Right lobe of liver (tissue), 4 donors: Measurements from ENCODE around the gene IGFBP2.

ENCODE experiments used
- CTCF ChIP-seq, 4 donors: fragments of 200-600 bp in 3 of 4; fragments of 450-650 bp in 1 of 4; IDR thresholded peaks; one replicate each; pipeline versions ENCODE4 v1.5.1 to v1.8.0; 2016 to 2022; ENCODE audit warnings: antibody characterized with exemption in 4 of 4, mild to moderate bottlenecking in 2 of 4
- POLR2A ChIP-seq: fragments of 450-650 bp; IDR thresholded peaks from one replicate; pipeline ENCODE4 v1.6.1; 2017; ENCODE audit warnings: antibody characterized with exemption, mild to moderate bottlenecking
- donor health status: DM: no; HTN: no; CAD: no.
- donor health status: DM: no; HTN: no; CAD: no.
- donor health status: DM: no; HTN: yes; CAD: no.

GRCh38 chr2:216626875-216627245, 6.4 kb upstream of the IGFBP2 start:
- TF ChIP-seq CTCF (IDR thresholded peaks at IDR 0.05), result no peak
- TF ChIP-seq POLR2A, result no peak
